ENCODE results near the gene SETX. TPM values are rescaled to one million over a fixed set of nuclear protein-coding genes. Genes with fewer than 3 reads are reported as not detected.

Gene SETX
- total RNA-seq, 1 donor from 2014 or later, result 123 TPM

GRCh38 chr9:132239999-132240840 is 114.6 kb downstream of the SETX start:
- DNase-seq, result no peak

GRCh38 chr9:132239518-132239917 is 115.3 kb downstream of the SETX start:
- no peak for DNase-seq

- no peak for DNase-seq
These were observed 115.8 kb downstream of the SETX start for GRCh38 chr9:132238992-132239391.

- no peak for DNase-seq
These were observed 116.5 kb downstream of the SETX start for GRCh38 chr9:132238026-132238972.

- no peak for DNase-seq
These were observed 117.3 kb downstream of the SETX start for GRCh38 chr9:132237481-132237880.

GRCh38 chr9:132236662-132237311 is 118.0 kb downstream of the SETX start:
- no peak for DNase-seq

GRCh38 chr9:132235894-132236661 is 118.7 kb downstream of the SETX start:
- DNase-seq, result peak; percentile 83

- no peak for DNase-seq
These were observed 119.7 kb downstream of the SETX start for GRCh38 chr9:132235125-132235524.

- DNase-seq, result no peak
These were observed 120.3 kb downstream of the SETX start for GRCh38 chr9:132234535-132234934.

- no peak for DNase-seq
These were observed 121.6 kb downstream of the SETX start for GRCh38 chr9:132233138-132233537.

GRCh38 chr9:132232522-132232921 is 122.3 kb downstream of the SETX start:
- no peak for DNase-seq

GRCh38 chr9:132231019-132231701 is 123.6 kb downstream of the SETX start:
- DNase-seq, result no peak

- no peak for DNase-seq
These were observed 124.2 kb downstream of the SETX start for GRCh38 chr9:132230605-132231004.

GRCh38 chr9:132228062-132228461 is 126.7 kb downstream of the SETX start:
- no peak for DNase-seq

GRCh38 chr9:132226571-132227430 is 128.0 kb downstream of the SETX start:
- no peak for DNase-seq

GRCh38 chr9:132224645-132225044 is 130.1 kb downstream of the SETX start:
- DNase-seq, result no peak

GRCh38 chr9:132221941-132222340 is 132.8 kb downstream of the SETX start:
- no peak for DNase-seq

- no peak for DNase-seq
These were observed 136.6 kb downstream of the SETX start for GRCh38 chr9:132218208-132218607.

- DNase-seq, result no peak
These were observed 137.7 kb downstream of the SETX start for GRCh38 chr9:132216861-132217619.

All from dermis blood vessel endothelial cell (primary cell).